Erythroblast (primary cell): ENCODE results near the gene C2.

Experiments
- GATA1 ChIP-seq: IDR thresholded peaks from 2 replicates; pipeline ENCODE4 v1.6.1; 2011; ENCODE audit warnings: low read depth, mild to moderate bottlenecking, control low read depth, low read length, moderate library complexity
- POLR2A ChIP-seq: IDR thresholded peaks from 2 replicates; pipeline ENCODE4 v1.6.1; 2011; ENCODE audit warnings: mild to moderate bottlenecking, low read length

DNA sequence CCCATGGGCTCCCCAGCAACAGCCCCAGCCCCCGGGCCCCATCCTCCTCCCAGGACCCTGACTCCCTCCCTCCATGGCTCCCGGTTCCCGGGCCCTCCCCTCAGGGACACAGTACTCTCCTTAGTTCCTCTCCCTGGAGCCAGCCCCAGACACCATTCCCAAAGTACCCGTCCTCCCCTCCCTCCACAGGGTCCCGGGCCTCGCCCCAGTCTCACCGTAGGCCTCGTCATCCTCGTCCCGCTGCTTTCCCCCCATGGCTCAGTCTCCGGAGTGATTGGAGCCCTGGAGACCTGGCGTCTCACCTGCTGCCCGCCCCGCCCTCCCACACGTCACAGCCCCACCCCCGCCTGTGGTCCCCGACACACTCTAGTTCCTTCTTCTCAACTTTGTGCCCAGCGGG lies 48.8 kb upstream of the C2 start, which contains the start of gene SLC44A4:
- TF ChIP-seq POLR2A = no peak
- no peak for TF ChIP-seq GATA1
